ENCODE results near the gene AP4E1.
"Not testable (repeated sequence)": the region's sequence is repeated elsewhere in the genome, so short reads cannot be mapped to it uniquely, and the experiment has no call there.

Gene AP4E1

GRCh38 chr15:50908209-50909009 is at the start of gene AP4E1:
AP4E1 (plus strand) TSS chr15:50908683; CDS start chr15:50908779, 96 bp downstream.
- peak; percentile 88 for DNase-seq

- no peak for DNase-seq
Observed at GRCh38 chr15:50860824-50861223, 47.7 kb upstream of the AP4E1 start.

GRCh38 chr15:50862553-50862952 is 45.9 kb upstream of the AP4E1 start:
- no peak for DNase-seq

- DNase-seq: no peak
Observed at GRCh38 chr15:50864873-50865272, 43.6 kb upstream of the AP4E1 start.

GRCh38 chr15:50865515-50866353 is 42.7 kb upstream of the AP4E1 start:
- no peak for DNase-seq

GRCh38 chr15:50871832-50872231 is 36.7 kb upstream of the AP4E1 start:
- DNase-seq: no peak

- no peak for DNase-seq
Observed at GRCh38 chr15:50872832-50873426, 35.6 kb upstream of the AP4E1 start.

- no peak for DNase-seq
Observed at GRCh38 chr15:50873935-50874361, 34.5 kb upstream of the AP4E1 start.

GRCh38 chr15:50875238-50875637 is 33.2 kb upstream of the AP4E1 start:
- not testable (repeated sequence) for DNase-seq

GRCh38 chr15:50876260-50876988 is 32.1 kb upstream of the AP4E1 start:
- no peak for DNase-seq

GRCh38 chr15:50876989-50877360 is 31.5 kb upstream of the AP4E1 start:
- DNase-seq: peak; percentile 45

GRCh38 chr15:50879016-50879617 is 29.4 kb upstream of the AP4E1 start:
- DNase-seq: no peak

- DNase-seq: no peak
Observed at GRCh38 chr15:50880206-50880605, 28.3 kb upstream of the AP4E1 start.

- no peak for DNase-seq
Observed at GRCh38 chr15:50880651-50881114, 27.8 kb upstream of the AP4E1 start.

GRCh38 chr15:50881121-50882048 is 27.1 kb upstream of the AP4E1 start:
- no peak for DNase-seq

- no peak for DNase-seq
Observed at GRCh38 chr15:50883903-50884302, 24.6 kb upstream of the AP4E1 start.

- DNase-seq: no peak
Observed at GRCh38 chr15:50884540-50884939, 23.9 kb upstream of the AP4E1 start.

GRCh38 chr15:50886139-50886467 is 22.4 kb upstream of the AP4E1 start:
- no peak for DNase-seq

GRCh38 chr15:50886611-50887345 is 21.7 kb upstream of the AP4E1 start:
- DNase-seq: no peak

- DNase-seq: no peak
Observed at GRCh38 chr15:50888054-50888453, 20.4 kb upstream of the AP4E1 start.

- DNase-seq: no peak
Observed at GRCh38 chr15:50889589-50889988, 18.9 kb upstream of the AP4E1 start.

Measured in NCI-H2227 treated with DMSO at 0.1 percent for 48 hours (cell line).